Chondrocyte (in vitro differentiated cells): ENCODE results near the gene CAPRIN1. TPM values are rescaled to one million over a fixed set of nuclear protein-coding genes. Genes with fewer than 3 reads are reported as not detected.

Source experiments
- DNase-seq: peaks from one replicate; pipeline ENCODE4 v3.0.0; 2021; ENCODE audit warnings: mixed read lengths, low spot score
- H3K27ac Mint-ChIP-seq: one replicate; pipeline ENCODE4 v1.8.0; 2021; ENCODE audit warnings: mild to moderate bottlenecking, moderate library complexity, mixed read lengths; ENCODE audit not compliant: unreplicated experiment
- H3K27me3 Mint-ChIP-seq: 2 replicates; pipeline ENCODE4 v1.8.0; 2021; ENCODE audit warnings: low read depth, mixed read lengths
- H3K36me3 Mint-ChIP-seq: 2 replicates; pipeline ENCODE4 v1.8.0; 2021; ENCODE audit warnings: low read depth, mixed read lengths
- H3K4me1 Mint-ChIP-seq: 2 replicates; pipeline ENCODE4 v1.8.0; 2021; ENCODE audit warnings: low read depth, mild to moderate bottlenecking, mixed read lengths
- H3K4me3 Mint-ChIP-seq: one replicate; pipeline ENCODE4 v1.8.0; 2021; ENCODE audit warnings: mild to moderate bottlenecking, moderate library complexity, mixed read lengths; ENCODE audit not compliant: unreplicated experiment
- H3K9me3 Mint-ChIP-seq: 2 replicates; pipeline ENCODE4 v1.8.0; 2021; ENCODE audit warnings: low read depth, mixed read lengths
- CTCF ChIP-seq: fragments of 200-600 bp; sonication (generic); IDR thresholded peaks from 2 replicates; pipeline ENCODE4 v1.5.0; 2021; ENCODE audit warnings: antibody characterized with exemption, mild to moderate bottlenecking, moderate library complexity
- long read RNA-seq: library from polyadenylated mRNA; stranded (forward); transcript quantifications from one replicate; pipeline ENCODE4 v2.0.0, GENCODE V29; 2021
- total RNA-seq: library from RNA; stranded (reverse); gene quantifications from 3 replicates; pipeline ENCODE4 v1.2.1, GENCODE V29; 2021

The CAPRIN1 gene
- total RNA-seq: 197 to 270 TPM (median 205 TPM) in 3 replicates
- long read RNA-seq, full-length matches to known transcripts: 226 of 247 reads
- long read RNA-seq, partial matches to known transcripts: 10 of 247 reads
- long read RNA-seq, other reads (novel, unspliced or antisense): 11 of 247 reads

GRCh38 chr11:34051349-34052035, at the start of gene CAPRIN1:
TSS of gene CAPRIN1 (plus strand) at chr11:34051731. CDS start at chr11:34052421, 690 bp downstream.
- Mint-ChIP-seq H3K4me3 (peak within 1 kb of the TSS; percentile 94), H3K36me3 (peaks cover 5% of the 10 kb centered on the region), H3K27ac (peak within 1 kb of the TSS; percentile 92), H3K4me1 (peaks cover 46% of the 10 kb centered on the region), H3K27me3 (no peaks in the 10 kb centered on the region), H3K9me3 (no peaks in the 10 kb centered on the region)
- TF ChIP-seq CTCF: no peak
- peak; percentile 95 for DNase-seq

- H3K27ac Mint-ChIP-seq: no peak overlapping the region
- no peaks in the 10 kb centered on the region for H3K36me3 Mint-ChIP-seq
- H3K9me3 Mint-ChIP-seq: no peaks in the 10 kb centered on the region
- no peak for DNase-seq
- peaks cover 2% of the 10 kb centered on the region for H3K4me1 Mint-ChIP-seq
- no peak overlapping the region for H3K4me3 Mint-ChIP-seq
- TF ChIP-seq CTCF: no peak
- H3K27me3 Mint-ChIP-seq: peaks cover 45% of the 10 kb centered on the region
Measured at GRCh38 chr11:34002420-34002819, 49.1 kb upstream of the CAPRIN1 start.

GRCh38 chr11:34004236-34004635, 47.3 kb upstream of the CAPRIN1 start:
- TF ChIP-seq CTCF: no peak
- H3K9me3 Mint-ChIP-seq: no peaks in the 10 kb centered on the region
- no peaks in the 10 kb centered on the region for H3K36me3 Mint-ChIP-seq
- H3K27ac Mint-ChIP-seq: no peak overlapping the region
- H3K4me3 Mint-ChIP-seq: no peak overlapping the region
- DNase-seq: no peak
- H3K4me1 Mint-ChIP-seq: no peaks in the 10 kb centered on the region
- H3K27me3 Mint-ChIP-seq: peaks cover 42% of the 10 kb centered on the region

GRCh38 chr11:34006876-34007275, 44.7 kb upstream of the CAPRIN1 start:
- Mint-ChIP-seq H3K27ac (no peak overlapping the region), H3K4me1 (no peaks in the 10 kb centered on the region), H3K4me3 (no peak overlapping the region), H3K27me3 (peaks cover 39% of the 10 kb centered on the region), H3K9me3 (no peaks in the 10 kb centered on the region), H3K36me3 (no peaks in the 10 kb centered on the region)
- no peak for TF ChIP-seq CTCF
- DNase-seq: no peak

- no peak for DNase-seq
- no peaks in the 10 kb centered on the region for H3K9me3 Mint-ChIP-seq
- no peaks in the 10 kb centered on the region for H3K36me3 Mint-ChIP-seq
- no peak overlapping the region for H3K27ac Mint-ChIP-seq
- TF ChIP-seq CTCF: no peak
- H3K4me1 Mint-ChIP-seq: no peaks in the 10 kb centered on the region
- H3K27me3 Mint-ChIP-seq: peaks cover 5% of the 10 kb centered on the region
- H3K4me3 Mint-ChIP-seq: no peak overlapping the region
Measured at GRCh38 chr11:34012734-34013133, 38.8 kb upstream of the CAPRIN1 start.
